OCI-LY3 (cell line): ENCODE measurements around the gene GFOD1.

Experiments
- EZH2phosphoT487 ChIP-seq: fragments of 200-600 bp; shearing (Covaris generic); IDR thresholded peaks from 2 replicates; pipeline ENCODE4 v1.6.1; 2018; ENCODE audit warnings: antibody characterized with exemption, mixed run types, low read depth
- TF ChIP-seq, protein P1 (sequence below): fragments of 200-600, 300-600 bp; sonication (generic); IDR thresholded peaks from 2 replicates; pipeline ENCODE4 v1.5.1; 2014; ENCODE audit warnings: antibody characterized with exemption, low read length, low read depth

DNA sequence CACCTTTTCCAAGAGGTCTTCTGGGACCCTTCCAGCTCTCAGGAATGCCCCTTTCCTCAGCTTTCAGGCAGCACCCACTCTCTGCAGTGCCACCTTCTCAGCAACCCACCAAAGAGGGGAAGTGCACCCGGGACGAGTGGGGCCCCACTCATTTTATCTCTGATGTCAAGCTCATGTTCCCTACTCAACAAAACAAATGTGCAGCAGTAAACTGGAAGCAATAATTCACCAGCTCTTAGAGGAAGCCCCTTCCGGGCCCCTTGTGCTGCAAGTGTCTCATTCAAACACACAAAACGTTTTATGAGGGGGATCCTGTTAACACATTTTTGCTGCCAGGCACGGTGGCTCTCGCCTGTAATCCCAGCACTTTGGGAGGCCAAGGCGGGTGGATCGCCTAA lies 13.6 kb downstream of the GFOD1 start:
- TF ChIP-seq, protein P1, sequence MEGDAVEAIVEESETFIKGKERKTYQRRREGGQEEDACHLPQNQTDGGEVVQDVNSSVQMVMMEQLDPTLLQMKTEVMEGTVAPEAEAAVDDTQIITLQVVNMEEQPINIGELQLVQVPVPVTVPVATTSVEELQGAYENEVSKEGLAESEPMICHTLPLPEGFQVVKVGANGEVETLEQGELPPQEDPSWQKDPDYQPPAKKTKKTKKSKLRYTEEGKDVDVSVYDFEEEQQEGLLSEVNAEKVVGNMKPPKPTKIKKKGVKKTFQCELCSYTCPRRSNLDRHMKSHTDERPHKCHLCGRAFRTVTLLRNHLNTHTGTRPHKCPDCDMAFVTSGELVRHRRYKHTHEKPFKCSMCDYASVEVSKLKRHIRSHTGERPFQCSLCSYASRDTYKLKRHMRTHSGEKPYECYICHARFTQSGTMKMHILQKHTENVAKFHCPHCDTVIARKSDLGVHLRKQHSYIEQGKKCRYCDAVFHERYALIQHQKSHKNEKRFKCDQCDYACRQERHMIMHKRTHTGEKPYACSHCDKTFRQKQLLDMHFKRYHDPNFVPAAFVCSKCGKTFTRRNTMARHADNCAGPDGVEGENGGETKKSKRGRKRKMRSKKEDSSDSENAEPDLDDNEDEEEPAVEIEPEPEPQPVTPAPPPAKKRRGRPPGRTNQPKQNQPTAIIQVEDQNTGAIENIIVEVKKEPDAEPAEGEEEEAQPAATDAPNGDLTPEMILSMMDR = no peak
- TF ChIP-seq EZH2phosphoT487 = no peak
